Natural killer cell (primary cell): ENCODE results near the gene PIGZ. TPM values are rescaled to one million over a fixed set of nuclear protein-coding genes. Genes with fewer than 3 reads are reported as not detected.

Experiments used
- ATAC-seq, 3 donors: fragments of 150-1000 bp in 2 of 3; fragments of 200-7000 bp in 1 of 3; cut with Tn5 transposase; 1 replicate in 1 of 3; 2 replicates in 2 of 3; pipeline ENCODE4 v1.10.0; 2021; ENCODE audit warnings: mild to moderate bottlenecking in 2 of 3, moderate library complexity in 2 of 3
- DNase-seq, 2 donors: peaks; one replicate each; pipeline versions ENCODE4 v3.0.0 to v3.0.0-alpha.2; 2013 to 2021; ENCODE audit warnings: mixed read lengths in 1 of 2
- H3K27ac ChIP-seq: one replicate; pipeline ENCODE4 v1.5.1; 2013; ENCODE audit warnings: mild to moderate bottlenecking, low read length
- H3K27me3 ChIP-seq: one replicate; pipeline ENCODE4 v1.6.1; 2013; ENCODE audit warnings: low read length; ENCODE audit not compliant: control insufficient read depth, insufficient read depth
- H3K36me3 ChIP-seq: one replicate; pipeline ENCODE4 v1.6.1; 2013; ENCODE audit warnings: low read length; ENCODE audit not compliant: control insufficient read depth, insufficient read depth
- H3K4me1 ChIP-seq: one replicate; pipeline ENCODE4 v1.6.1; 2013; ENCODE audit warnings: low read length; ENCODE audit not compliant: control insufficient read depth, insufficient read depth
- H3K4me3 ChIP-seq: one replicate; pipeline ENCODE4 v1.5.1; 2013; ENCODE audit warnings: low read length
- H3K9me3 ChIP-seq: one replicate; pipeline ENCODE4 v1.6.1; 2013; ENCODE audit warnings: low read length; ENCODE audit not compliant: control insufficient read depth, insufficient read depth
- H3K27ac Mint-ChIP-seq, 2 donors: one replicate each; pipeline ENCODE4 v1.8.0; 2022; ENCODE audit warnings: mild to moderate bottlenecking in 2 of 2, mixed read lengths in 2 of 2, moderate library complexity in 1 of 2
- H3K27me3 Mint-ChIP-seq, 2 donors: one replicate each; pipeline ENCODE4 v1.8.0; 2022; ENCODE audit warnings: low read depth in 2 of 2, mixed read lengths in 2 of 2
- H3K36me3 Mint-ChIP-seq: one replicate; pipeline ENCODE4 v1.8.0; 2022; ENCODE audit warnings: mixed read lengths
- H3K4me1 Mint-ChIP-seq, 2 donors: one replicate each; pipeline ENCODE4 v1.8.0; 2022; ENCODE audit warnings: mixed read lengths in 2 of 2
- H3K4me3 Mint-ChIP-seq: one replicate; pipeline ENCODE4 v1.8.0; 2022; ENCODE audit warnings: mild to moderate bottlenecking, moderate library complexity, mixed read lengths
- H3K9me3 Mint-ChIP-seq, 2 donors: one replicate each; pipeline ENCODE4 v1.8.0; 2022; ENCODE audit warnings: mixed read lengths in 2 of 2
- CTCF ChIP-seq: fragments of 200-600 bp; IDR thresholded peaks from one replicate; pipeline ENCODE4 v1.8.0; 2022; ENCODE audit warnings: antibody characterized with exemption
- WGBS: methylation state at CpG from one replicate; pipeline ENCODE4 v1.1.7; 2013; ENCODE audit warnings: missing lambda C conversion rate; ENCODE audit not compliant: insufficient coverage; 5-methylcytosine and 5-hydroxymethylcytosine counted together
- intact Hi-C: fragments of 100-400 bp; cut with micrococcal nuclease; formaldehyde crosslinking; loops from one replicate; pipeline ENCODE4 v1.14.2; 2022
- total RNA-seq, 4 donors: library from RNA; stranded (reverse); fragments of 120-200 nt in 1 of 4; gene quantifications; one replicate each; pipeline versions ENCODE4 v1.2.3 to v1.2.4, GENCODE V29; 2013 to 2022

PIGZ gene
- total RNA-seq, 3 donors from 2014 or later (not counting 1 experiment from before 2014, with no cell fraction given), result 2.2 to 2.3 (median 2.2) TPM

GRCh38 chr3:196987022-196987421 lies 18.4 kb upstream of the PIGZ start:
- no peak overlapping the region for H3K27ac Mint-ChIP-seq
- peaks cover 15 to 16% of the 10 kb centered on the region in 2 donors for H3K27me3 Mint-ChIP-seq
- H3K4me1 Mint-ChIP-seq, result no peaks in the 10 kb centered on the region
- H3K36me3 Mint-ChIP-seq, result no peaks in the 10 kb centered on the region
- TF ChIP-seq CTCF, result no peak
- no peak for ATAC-seq
- no peak overlapping the region for H3K4me3 ChIP-seq
- peaks cover 0 to 4% of the 10 kb centered on the region in 2 donors for H3K9me3 Mint-ChIP-seq
- no peaks in the 10 kb centered on the region for H3K27me3 ChIP-seq
- H3K36me3 ChIP-seq, result no peaks in the 10 kb centered on the region
- no peak overlapping the region for H3K4me3 Mint-ChIP-seq
- no peak overlapping the region for H3K27ac ChIP-seq
- WGBS, result 91% methylated on average over 10 of the region's 10 CpGs
- H3K4me1 ChIP-seq, result no peaks in the 10 kb centered on the region
- intact Hi-C loops, result no loop called here
- H3K9me3 ChIP-seq, result no peaks in the 10 kb centered on the region
- no peak for DNase-seq

DNA sequence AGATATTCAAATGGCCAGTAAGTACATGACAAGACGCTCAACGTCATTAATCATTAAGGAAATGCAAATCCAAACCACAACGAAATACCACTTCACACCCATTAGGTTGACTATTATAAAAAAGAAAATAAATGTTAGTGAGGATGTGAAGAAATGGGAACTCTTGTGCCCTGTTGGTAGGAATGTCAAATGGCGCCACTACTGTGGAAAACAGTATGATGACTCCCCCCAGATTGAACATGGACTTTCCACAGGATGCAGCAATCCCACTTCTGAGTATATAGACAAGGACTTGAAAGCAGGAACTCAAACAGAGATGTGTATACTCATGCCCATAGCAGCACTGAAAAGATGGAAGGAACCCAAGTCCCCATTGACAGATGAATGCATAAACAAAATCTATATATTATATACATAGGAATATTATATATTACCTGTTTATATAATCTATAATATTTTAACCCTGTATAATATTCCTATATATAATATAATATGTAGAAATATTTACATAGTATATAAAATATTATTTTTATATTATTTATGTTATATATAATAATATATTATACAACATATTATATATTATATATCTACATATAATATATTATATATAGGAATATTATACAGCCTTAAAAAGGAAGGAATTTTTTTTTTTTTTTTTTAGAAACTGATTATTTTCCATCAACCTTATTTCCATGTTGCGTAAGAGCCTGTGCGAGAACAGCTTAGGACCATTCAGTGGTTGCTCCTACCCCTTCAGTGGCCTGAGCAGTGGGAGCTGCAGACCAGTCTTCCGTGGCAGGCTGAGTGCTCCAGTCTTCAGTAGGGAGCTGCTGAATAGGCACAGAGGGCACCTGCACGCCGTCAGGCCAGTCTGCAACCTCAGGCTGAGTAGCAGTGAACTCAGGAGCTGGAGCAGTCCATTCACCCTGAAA lies 17.6 kb upstream of the PIGZ start:
- Mint-ChIP-seq H3K36me3 (no peaks in the 10 kb centered on the region), H3K27me3 (peaks cover 16 to 19% of the 10 kb centered on the region in 2 donors), H3K9me3 (peaks cover 0 to 4% of the 10 kb centered on the region in 2 donors), H3K27ac (no peak overlapping the region), H3K4me3 (no peak overlapping the region), H3K4me1 (no peaks in the 10 kb centered on the region)
- TF ChIP-seq CTCF, result no peak
- H3K9me3 ChIP-seq, result no peaks in the 10 kb centered on the region
- H3K4me1 ChIP-seq, result no peaks in the 10 kb centered on the region
- H3K36me3 ChIP-seq, result no peaks in the 10 kb centered on the region
- ATAC-seq, result no peak
- 94% methylated on average over 6 of the region's 9 CpGs for WGBS
- DNase-seq, result no peak
- intact Hi-C loops, result no loop called here
- H3K4me3 ChIP-seq, result no peak overlapping the region
- H3K27me3 ChIP-seq, result peaks cover 2% of the 10 kb centered on the region
- H3K27ac ChIP-seq, result no peak overlapping the region

- no peaks in the 10 kb centered on the region for H3K4me1 Mint-ChIP-seq
- peaks cover 0 to 4% of the 10 kb centered on the region in 2 donors for H3K9me3 Mint-ChIP-seq
- Histone ChIP-seq H3K4me3 (no peak overlapping the region), H3K9me3 (no peaks in the 10 kb centered on the region), H3K27me3 (peaks cover 2% of the 10 kb centered on the region), H3K36me3 (no peaks in the 10 kb centered on the region), H3K27ac (no peak overlapping the region), H3K4me1 (no peaks in the 10 kb centered on the region)
- DNase-seq, result no peak
- ATAC-seq, result no peak
- H3K36me3 Mint-ChIP-seq, result no peaks in the 10 kb centered on the region
- intact Hi-C loops, result no loop called here
- 88% methylated on average over 6 of the region's 6 CpGs for WGBS
- no peak overlapping the region for H3K4me3 Mint-ChIP-seq
- H3K27ac Mint-ChIP-seq, result no peak overlapping the region
- H3K27me3 Mint-ChIP-seq, result peaks cover 19 to 21% of the 10 kb centered on the region in 2 donors
- no peak for TF ChIP-seq CTCF
Measured at GRCh38 chr3:196985298-196985697, 16.7 kb upstream of the PIGZ start.
